ENCODE data around the gene RNU1-2.

GRCh38 chr1:16906873-16907272, 11.1 kb downstream of the RNU1-2 start:
- TF ChIP-seq, protein P1, sequence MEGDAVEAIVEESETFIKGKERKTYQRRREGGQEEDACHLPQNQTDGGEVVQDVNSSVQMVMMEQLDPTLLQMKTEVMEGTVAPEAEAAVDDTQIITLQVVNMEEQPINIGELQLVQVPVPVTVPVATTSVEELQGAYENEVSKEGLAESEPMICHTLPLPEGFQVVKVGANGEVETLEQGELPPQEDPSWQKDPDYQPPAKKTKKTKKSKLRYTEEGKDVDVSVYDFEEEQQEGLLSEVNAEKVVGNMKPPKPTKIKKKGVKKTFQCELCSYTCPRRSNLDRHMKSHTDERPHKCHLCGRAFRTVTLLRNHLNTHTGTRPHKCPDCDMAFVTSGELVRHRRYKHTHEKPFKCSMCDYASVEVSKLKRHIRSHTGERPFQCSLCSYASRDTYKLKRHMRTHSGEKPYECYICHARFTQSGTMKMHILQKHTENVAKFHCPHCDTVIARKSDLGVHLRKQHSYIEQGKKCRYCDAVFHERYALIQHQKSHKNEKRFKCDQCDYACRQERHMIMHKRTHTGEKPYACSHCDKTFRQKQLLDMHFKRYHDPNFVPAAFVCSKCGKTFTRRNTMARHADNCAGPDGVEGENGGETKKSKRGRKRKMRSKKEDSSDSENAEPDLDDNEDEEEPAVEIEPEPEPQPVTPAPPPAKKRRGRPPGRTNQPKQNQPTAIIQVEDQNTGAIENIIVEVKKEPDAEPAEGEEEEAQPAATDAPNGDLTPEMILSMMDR (IDR thresholded peaks at IDR 0.05; ENCODE audit: low read depth, low read length, poor library complexity, severe bottlenecking): no peak
- TF ChIP-seq EZH2phosphoT487 (IDR thresholded peaks at IDR 0.05; ENCODE audit: borderline replicate concordance, low read length): no peak

Measured in DOHH2 (cell line).